ENCODE results near the gene OCA2.
"Not testable (repeated sequence)": the region's sequence is repeated elsewhere in the genome, so short reads cannot be mapped to it uniquely, and the experiment has no call there.

Gene OCA2

GRCh38 chr15:27762471-27762870, 336.6 kb downstream of the OCA2 start:
- no peak for DNase-seq

DNA sequence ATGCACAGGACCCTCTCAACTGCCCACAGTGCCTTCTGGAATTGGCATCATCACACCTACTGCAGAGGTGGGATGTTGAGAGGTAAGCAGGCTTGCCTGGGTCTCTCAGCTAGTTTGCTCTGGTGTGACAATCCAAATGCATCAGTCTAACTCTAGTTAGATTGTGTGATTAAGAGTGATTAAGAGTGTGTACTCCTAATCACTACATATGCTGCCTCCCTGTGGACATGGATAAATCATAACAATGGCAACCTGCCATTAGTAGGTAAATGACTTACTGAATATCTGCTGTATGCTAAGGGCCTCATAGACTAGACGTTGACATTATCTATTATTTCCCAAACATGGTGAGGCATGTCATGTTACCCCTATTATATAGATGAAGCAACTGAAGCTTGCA, 342.1 kb downstream of the OCA2 start:
- DNase-seq: no peak

- no peak for DNase-seq
These were observed 346.4 kb downstream of the OCA2 start for GRCh38 chr15:27752691-27753090.

DNA sequence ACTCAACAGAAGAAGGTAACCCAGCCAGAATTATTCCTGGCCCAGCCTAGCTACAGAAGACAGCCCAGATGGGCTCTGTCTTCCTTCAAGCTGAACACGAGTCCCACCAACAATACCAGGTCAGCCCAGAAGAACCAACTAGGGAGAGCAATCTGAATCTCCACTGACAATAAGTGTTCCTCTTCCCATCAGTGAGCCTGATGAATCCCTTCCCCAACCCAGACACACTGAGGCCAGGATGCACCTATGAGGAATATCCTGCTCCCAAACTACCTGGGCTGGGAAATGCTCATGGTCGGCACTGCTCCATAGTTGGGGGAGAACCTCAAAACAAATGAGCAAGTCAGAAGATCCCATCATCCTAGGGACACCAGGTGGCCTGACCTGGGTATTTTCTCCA, 351.1 kb downstream of the OCA2 start:
- no peak for DNase-seq

- DNase-seq: no peak
These were observed 352.6 kb downstream of the OCA2 start for GRCh38 chr15:27746401-27746955.

- no peak for DNase-seq
These were observed 354.5 kb downstream of the OCA2 start for GRCh38 chr15:27744641-27745040.

DNA sequence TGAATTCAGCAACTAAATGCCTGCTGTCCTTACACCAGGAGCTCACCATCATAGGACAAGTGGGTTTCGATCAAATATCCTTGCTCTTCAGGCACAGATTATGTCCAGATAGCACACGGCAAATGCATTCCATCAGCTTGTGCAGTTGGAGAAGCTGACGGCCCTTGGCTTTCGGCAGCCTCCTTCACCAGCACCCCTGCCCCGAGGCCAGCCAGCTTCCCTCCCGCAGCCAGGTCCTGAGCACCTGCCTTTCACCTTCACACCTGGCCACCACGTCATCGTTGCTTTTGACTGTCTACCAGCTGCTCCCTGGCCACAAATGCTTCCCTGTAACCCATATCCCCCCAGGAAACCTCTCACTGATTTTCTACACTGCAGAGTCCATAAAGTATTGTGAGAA, 355.5 kb downstream of the OCA2 start:
- DNase-seq: no peak

DNA sequence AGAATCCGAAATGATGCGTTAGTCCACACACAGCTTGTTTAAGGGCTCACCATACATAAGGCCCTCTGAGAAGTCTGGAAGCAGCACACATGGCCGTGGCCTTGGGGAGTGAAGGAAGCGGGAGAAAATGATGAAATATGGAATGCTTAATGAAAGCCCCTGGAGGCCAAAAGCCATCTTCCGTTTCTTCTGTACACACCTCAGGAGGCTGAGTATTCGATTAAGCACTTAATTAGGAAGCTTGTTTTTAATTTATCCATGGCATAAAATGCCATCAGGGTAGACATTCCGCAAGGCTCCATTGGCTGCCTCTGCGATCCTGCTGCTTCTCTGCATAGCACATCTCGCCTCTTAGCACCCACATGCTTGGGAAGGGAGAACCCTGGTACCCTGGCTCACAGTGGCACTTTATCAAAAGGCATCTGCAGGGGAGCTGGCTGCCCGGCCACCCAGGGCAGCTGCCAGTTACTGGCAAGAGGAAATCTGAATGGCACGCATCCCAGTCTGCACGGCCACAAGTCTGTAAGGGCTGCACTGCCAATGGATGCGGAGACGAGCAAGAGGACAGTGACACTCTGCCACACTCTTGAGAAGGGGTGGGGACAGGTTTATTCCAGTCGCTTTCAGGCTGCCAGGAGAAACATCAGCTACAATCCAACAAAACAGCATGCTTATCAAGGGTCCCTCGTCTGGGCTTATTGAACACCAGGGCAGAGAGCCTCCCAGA, 356.2 kb downstream of the OCA2 start:
- no peak for DNase-seq

DNA sequence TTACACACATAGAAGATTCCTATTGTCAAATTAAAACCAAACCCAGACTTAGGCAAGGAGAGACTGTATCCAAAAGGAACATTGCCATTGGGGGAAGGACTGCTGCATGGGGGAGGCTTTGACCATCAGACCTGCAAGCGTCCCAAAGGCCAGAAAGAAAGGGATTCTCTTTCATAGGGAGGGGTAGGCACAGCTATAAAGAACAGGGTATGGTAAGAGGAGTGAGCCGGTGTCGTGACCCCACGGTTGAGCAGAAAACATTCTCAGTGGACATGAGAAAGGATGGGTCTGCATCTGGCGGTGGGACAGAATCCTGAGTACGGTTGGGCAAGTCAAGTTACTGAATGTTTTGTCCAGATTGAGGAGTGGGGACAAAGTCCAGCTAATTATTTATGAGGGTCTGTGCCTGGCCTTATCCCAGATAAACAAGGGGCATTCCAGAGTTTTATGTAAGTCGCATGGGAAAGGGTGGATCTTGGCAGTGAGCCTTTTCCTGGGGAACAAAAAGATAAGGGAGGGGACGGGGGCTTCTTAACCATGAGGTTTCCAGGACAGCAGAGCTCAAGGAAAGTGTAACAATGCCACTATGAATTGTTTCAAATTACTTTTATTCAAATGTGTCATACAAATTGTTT, 357.8 kb downstream of the OCA2 start:
- DNase-seq: no peak

DNA sequence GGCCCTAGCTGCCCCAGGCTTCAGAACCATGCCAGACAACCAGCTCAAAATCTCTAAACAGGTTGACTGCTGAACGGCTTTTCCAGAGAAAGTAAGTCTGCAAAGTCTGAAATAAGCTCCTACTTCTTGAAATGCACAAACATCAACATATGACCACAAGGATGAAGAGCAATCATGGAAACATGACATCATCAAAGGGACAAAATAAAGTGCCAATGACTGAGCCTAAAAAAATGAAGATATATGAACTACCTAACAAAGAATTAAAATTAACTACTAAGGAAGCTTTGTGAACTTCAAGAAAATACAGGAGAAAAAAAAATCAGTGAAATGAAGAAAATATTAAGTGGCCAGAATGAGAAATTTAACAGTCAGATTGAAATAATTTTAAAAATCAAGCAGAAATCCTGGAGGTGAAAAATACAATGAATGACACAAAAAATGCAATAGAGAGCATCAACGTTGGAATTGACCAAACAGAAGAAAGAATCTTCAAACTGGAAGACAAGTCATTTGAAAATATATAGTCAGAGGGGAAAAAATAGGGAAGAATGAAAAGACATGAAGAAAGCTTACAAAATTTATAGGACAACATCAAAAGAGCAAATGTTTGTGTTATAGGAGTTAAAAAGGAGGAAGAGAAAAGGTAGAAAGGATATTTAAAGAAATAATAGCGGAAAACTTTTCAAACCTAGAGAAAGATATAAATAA, 364.2 kb downstream of the OCA2 start:
- DNase-seq: no peak

GRCh38 chr15:27731776-27732175, 367.3 kb downstream of the OCA2 start:
- no peak for DNase-seq

- DNase-seq: no peak
These were observed 368.2 kb downstream of the OCA2 start for GRCh38 chr15:27730868-27731267.

- DNase-seq: no peak
These were observed 373.4 kb downstream of the OCA2 start for GRCh38 chr15:27725731-27726130.

GRCh38 chr15:27723821-27724220, 375.3 kb downstream of the OCA2 start:
- DNase-seq: no peak

GRCh38 chr15:27722102-27722501, 377.0 kb downstream of the OCA2 start:
- no peak for DNase-seq

GRCh38 chr15:27714675-27715074, 384.4 kb downstream of the OCA2 start:
- no peak for DNase-seq

DNA sequence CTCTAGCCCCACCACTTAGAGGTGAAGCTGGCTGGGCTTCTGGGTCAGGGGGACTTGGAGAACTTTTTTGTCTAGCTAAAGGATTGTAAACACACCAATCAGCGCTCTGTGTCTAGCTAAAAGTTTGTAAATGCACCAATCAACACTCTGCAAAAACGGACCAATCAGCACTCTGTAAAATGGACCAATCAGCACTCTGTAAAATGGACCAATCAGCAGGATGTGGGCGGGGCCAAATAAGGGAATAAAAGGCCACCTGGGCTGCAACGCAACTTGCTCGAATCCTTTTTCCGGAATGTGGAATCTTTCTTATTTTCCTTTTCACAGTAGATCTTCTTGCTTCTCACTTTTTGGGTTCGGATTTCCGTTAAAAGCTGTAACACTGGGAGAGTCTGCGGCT, 385.3 kb downstream of the OCA2 start:
- not testable (repeated sequence) for DNase-seq

- DNase-seq: no peak
These were observed 391.9 kb downstream of the OCA2 start for GRCh38 chr15:27707257-27707656.

GRCh38 chr15:27706300-27706699, 392.8 kb downstream of the OCA2 start:
- no peak for DNase-seq

DNA sequence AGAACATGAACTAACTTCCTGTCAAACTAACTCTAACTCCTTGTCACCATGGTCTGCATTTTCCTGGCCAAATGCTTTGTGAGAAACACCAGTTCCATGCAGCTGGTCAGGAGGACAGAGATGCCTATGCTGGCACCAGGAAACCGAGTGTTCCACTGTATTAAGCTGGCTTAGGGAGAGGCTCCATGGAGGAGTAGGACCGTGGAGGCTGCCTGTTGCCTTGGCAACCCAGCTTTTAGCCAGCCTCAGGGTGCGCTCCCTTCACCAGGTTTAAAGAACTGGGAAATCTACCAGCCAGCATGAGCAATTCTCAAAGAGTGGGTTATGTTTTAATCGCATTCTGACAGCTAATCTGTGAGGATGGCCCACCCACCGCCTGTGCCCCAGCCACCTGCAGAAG, 394.1 kb downstream of the OCA2 start:
- DNase-seq: no peak

All from amniotic stem cell (primary cell).